HepG2 (cell line): ENCODE data around the gene NEAT1. TPM values are rescaled to one million over a fixed set of nuclear protein-coding genes. Genes with fewer than 3 reads are reported as not detected.

Source experiments
- CBX5 ChIP-seq: sonication (generic); formaldehyde crosslinking; IDR thresholded peaks from 2 replicates; pipeline ENCODE4 v1.4.0; 2020; ENCODE audit warnings: missing genetic modification reagents, borderline replicate concordance
- HBP1 ChIP-seq: IDR thresholded peaks from 2 replicates; pipeline ENCODE4 v1.6.1; 2016; ENCODE audit warnings: low read depth, control low read depth
- JARID2 ChIP-seq: sonication (generic); formaldehyde crosslinking; IDR thresholded peaks from 2 replicates; pipeline ENCODE4 v1.8.1; 2023; ENCODE audit warnings: missing genetic modification reagents, inconsistent platforms; ENCODE audit not compliant: insufficient replicate concordance
- KLF16 ChIP-seq, 2 experiments: sonication (generic) in 1 of 2; formaldehyde crosslinking in 1 of 2; IDR thresholded peaks; 2 replicates each; pipeline versions ENCODE4 v1.6.1 to v1.8.0; 2016 to 2023; ENCODE audit warnings: missing genetic modification reagents in 2 of 2, missing compliant biosample characterization in 1 of 2
- MIER3 ChIP-seq: IDR thresholded peaks from 2 replicates; pipeline ENCODE4 v1.6.1; 2016; ENCODE audit warnings: missing compliant biosample characterization, borderline replicate concordance
- NFE2 ChIP-seq: sonication (generic); formaldehyde crosslinking; IDR thresholded peaks from 2 replicates; pipeline ENCODE4 v1.4.0; 2020; ENCODE audit warnings: missing genetic modification reagents
- SIN3B ChIP-seq: fragments of 150-350 bp; IDR thresholded peaks from 2 replicates; pipeline ENCODE4 v1.6.1; 2014; ENCODE audit warnings: low read length
- SP140L ChIP-seq: sonication (generic); formaldehyde crosslinking; IDR thresholded peaks from 2 replicates; pipeline ENCODE4 v1.4.0; 2020; ENCODE audit warnings: missing genetic modification reagents, borderline replicate concordance
- TBX2 ChIP-seq: sonication (generic); formaldehyde crosslinking; IDR thresholded peaks from 2 replicates; pipeline ENCODE4 v1.5.0; 2020; ENCODE audit warnings: missing genetic modification reagents, mild to moderate bottlenecking, borderline replicate concordance
- TEAD2 ChIP-seq: sonication (generic); formaldehyde crosslinking; IDR thresholded peaks from 2 replicates; pipeline ENCODE4 v1.9.0; 2021; ENCODE audit warnings: missing genetic modification reagents
- THAP11 ChIP-seq: IDR thresholded peaks from 2 replicates; pipeline ENCODE4 v1.6.1; 2016; ENCODE audit warnings: missing biosample characterization, missing genetic modification reagents
- XBP1 ChIP-seq: sonication (generic); formaldehyde crosslinking; IDR thresholded peaks from 2 replicates; pipeline ENCODE4 v1.5.0; 2020; ENCODE audit warnings: missing genetic modification reagents
- ZKSCAN5 ChIP-seq: sonication (generic); formaldehyde crosslinking; IDR thresholded peaks from 2 replicates; pipeline ENCODE4 v1.5.1; 2020; ENCODE audit warnings: mild to moderate bottlenecking, missing genetic modification reagents
- ZNF30 ChIP-seq: sonication (generic); formaldehyde crosslinking; IDR thresholded peaks from 2 replicates; pipeline ENCODE4 v1.5.0; 2020; ENCODE audit warnings: mild to moderate bottlenecking, missing genetic modification reagents
- ZNF713 ChIP-seq: sonication (generic); formaldehyde crosslinking; IDR thresholded peaks from 2 replicates; pipeline ENCODE4 v1.4.0; 2020; ENCODE audit warnings: mild to moderate bottlenecking, missing genetic modification reagents
- ZNF720 ChIP-seq: sonication (generic); formaldehyde crosslinking; IDR thresholded peaks from 2 replicates; pipeline ENCODE4 v1.4.0; 2020; ENCODE audit warnings: missing genetic modification reagents
- polyA plus RNA-seq, 8 experiments: library from polyadenylated mRNA; depleted of rRNA in 3 of 8; stranded (reverse) in 7 of 8; unstranded in 1 of 8; fragments of >200 nt; fragmentation: Illumina TruSeq in 4 of 8; extraction: Trizol in 4 of 8; gene quantifications; 2 replicates each; pipeline versions ENCODE4 v1.2.1 to v1.2.3, GENCODE V29; 2011 to 2016; ENCODE audit warnings: low read depth in 4 of 8, missing spikeins in 1 of 8, mixed read lengths in 1 of 8; ENCODE audit not compliant: insufficient read depth in 1 of 8
- total RNA-seq, 5 experiments: library from RNA; depleted of rRNA; stranded (reverse); fragments of >200 nt; fragmentation: Illumina TruSeq; extraction: Trizol; gene quantifications; 2 replicates each; pipeline ENCODE4 v1.2.3, GENCODE V29; 2016; ENCODE audit warnings: low read depth in 1 of 5
- TF ChIP-seq, protein P1 (sequence below): sonication (generic); formaldehyde crosslinking; IDR thresholded peaks from 2 replicates; pipeline ENCODE4 v1.5.0; 2020; ENCODE audit warnings: mild to moderate bottlenecking, missing genetic modification reagents
- TF ChIP-seq, protein P2 (sequence below): sonication (generic); formaldehyde crosslinking; IDR thresholded peaks from 2 replicates; pipeline ENCODE4 v1.4.0; 2020; ENCODE audit warnings: missing genetic modification reagents
- TF ChIP-seq, protein P3 (sequence below): sonication (generic); formaldehyde crosslinking; conservative IDR thresholded peaks from 2 replicates; pipeline ENCODE4 v1.4.0; 2020; ENCODE audit warnings: missing genetic modification reagents

NEAT1 gene
- total and polyA plus RNA-seq, 2 of the 13 experiments (the other 11 are each of a cell fraction or from before 2014, with no cell fraction given): 20.5 to 41.2 TPM

DNA sequence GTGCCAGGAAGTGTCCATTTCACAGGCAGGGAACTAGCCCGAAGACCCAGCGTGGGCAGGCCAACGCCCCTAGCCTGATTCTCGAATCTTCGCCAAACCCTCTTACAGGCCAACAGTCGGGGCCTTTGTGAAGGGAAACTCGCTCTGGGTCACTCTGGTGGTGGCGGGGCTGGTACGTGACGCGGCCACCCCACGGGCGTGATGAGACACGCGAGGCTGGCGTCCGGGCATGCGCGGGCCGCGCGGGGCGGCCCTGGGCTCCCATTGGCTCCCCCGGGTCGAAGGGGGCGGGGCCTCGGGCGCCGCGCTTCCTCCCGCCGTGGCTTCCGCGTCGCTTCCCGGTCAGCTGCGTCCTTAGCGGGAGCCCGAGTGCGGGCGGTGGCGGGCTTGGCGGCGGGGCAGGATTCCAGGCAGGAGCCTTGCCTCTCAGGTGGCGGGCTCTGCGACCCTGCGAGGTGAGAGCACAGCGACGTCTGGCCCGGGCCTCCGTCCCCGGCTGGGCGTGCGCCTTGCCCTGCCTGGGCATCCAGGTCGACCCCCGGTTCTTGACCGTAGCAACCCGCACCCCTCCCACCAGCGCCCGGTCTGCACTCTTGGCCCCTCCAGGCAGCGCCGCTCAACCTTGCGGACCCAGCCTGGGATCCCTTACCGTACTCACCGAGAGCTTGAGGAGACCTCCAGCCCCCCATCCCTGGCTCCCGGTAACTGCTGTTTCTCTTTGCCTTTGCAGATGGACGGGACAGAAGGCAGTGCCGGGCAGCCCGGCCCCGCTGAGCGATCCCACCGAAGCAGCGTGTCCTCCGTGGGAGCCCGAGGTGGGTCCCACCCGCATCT is 36.1 kb upstream of the NEAT1 start, which contains the start of gene FRMD8 (continued):
- TF ChIP-seq, protein P1, sequence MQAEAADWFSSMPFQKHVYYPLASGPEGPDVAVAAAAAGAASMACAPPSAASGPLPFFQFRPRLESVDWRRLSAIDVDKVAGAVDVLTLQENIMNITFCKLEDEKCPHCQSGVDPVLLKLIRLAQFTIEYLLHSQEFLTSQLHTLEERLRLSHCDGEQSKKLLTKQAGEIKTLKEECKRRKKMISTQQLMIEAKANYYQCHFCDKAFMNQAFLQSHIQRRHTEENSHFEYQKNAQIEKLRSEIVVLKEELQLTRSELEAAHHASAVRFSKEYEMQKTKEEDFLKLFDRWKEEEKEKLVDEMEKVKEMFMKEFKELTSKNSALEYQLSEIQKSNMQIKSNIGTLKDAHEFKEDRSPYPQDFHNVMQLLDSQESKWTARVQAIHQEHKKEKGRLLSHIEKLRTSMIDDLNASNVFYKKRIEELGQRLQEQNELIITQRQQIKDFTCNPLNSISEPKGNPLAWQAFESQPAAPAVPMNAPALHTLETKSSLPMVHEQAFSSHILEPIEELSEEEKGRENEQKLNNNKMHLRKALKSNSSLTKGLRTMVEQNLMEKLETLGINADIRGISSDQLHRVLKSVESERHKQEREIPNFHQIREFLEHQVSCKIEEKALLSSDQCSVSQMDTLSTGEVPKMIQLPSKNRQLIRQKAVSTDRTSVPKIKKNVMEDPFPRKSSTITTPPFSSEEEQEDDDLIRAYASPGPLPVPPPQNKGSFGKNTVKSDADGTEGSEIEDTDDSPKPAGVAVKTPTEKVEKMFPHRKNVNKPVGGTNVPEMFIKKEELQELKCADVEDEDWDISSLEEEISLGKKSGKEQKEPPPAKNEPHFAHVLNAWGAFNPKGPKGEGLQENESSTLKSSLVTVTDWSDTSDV (CRISPR knock-in tag): no peak
- TF ChIP-seq ZKSCAN5 (no peak), NFE2 (CRISPR knock-in tag) (no peak), TBX2 (CRISPR knock-in tag) (peak; percentile 70; the same call in 1 of the 2 replicates), HBP1 (CRISPR knock-in tag) (no peak), THAP11 (CRISPR knock-in tag) (peak; percentile 53; the same call in 1 of the 2 replicates), CBX5 (CRISPR knock-in tag) (no peak), SP140L (CRISPR knock-in tag) (no peak), JARID2 (no peak), TEAD2 (no peak), KLF16 (CRISPR knock-in tag; IDR thresholded peaks at IDR 0.05) (no peak; a peak in 1 of 4 replicates), ZNF720 (CRISPR knock-in tag) (no peak), XBP1 (no peak), MIER3 (CRISPR knock-in tag) (no peak), ZNF713 (no peak), ZNF30 (CRISPR knock-in tag) (no peak), SIN3B (no peak)
- TF ChIP-seq, protein P2, sequence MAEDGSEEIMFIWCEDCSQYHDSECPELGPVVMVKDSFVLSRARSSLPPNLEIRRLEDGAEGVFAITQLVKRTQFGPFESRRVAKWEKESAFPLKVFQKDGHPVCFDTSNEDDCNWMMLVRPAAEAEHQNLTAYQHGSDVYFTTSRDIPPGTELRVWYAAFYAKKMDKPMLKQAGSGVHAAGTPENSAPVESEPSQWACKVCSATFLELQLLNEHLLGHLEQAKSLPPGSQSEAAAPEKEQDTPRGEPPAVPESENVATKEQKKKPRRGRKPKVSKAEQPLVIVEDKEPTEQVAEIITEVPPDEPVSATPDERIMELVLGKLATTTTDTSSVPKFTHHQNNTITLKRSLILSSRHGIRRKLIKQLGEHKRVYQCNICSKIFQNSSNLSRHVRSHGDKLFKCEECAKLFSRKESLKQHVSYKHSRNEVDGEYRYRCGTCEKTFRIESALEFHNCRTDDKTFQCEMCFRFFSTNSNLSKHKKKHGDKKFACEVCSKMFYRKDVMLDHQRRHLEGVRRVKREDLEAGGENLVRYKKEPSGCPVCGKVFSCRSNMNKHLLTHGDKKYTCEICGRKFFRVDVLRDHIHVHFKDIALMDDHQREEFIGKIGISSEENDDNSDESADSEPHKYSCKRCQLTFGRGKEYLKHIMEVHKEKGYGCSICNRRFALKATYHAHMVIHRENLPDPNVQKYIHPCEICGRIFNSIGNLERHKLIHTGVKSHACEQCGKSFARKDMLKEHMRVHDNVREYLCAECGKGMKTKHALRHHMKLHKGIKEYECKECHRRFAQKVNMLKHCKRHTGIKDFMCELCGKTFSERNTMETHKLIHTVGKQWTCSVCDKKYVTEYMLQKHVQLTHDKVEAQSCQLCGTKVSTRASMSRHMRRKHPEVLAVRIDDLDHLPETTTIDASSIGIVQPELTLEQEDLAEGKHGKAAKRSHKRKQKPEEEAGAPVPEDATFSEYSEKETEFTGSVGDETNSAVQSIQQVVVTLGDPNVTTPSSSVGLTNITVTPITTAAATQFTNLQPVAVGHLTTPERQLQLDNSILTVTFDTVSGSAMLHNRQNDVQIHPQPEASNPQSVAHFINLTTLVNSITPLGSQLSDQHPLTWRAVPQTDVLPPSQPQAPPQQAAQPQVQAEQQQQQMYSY: no peak
- TF ChIP-seq, protein P3, sequence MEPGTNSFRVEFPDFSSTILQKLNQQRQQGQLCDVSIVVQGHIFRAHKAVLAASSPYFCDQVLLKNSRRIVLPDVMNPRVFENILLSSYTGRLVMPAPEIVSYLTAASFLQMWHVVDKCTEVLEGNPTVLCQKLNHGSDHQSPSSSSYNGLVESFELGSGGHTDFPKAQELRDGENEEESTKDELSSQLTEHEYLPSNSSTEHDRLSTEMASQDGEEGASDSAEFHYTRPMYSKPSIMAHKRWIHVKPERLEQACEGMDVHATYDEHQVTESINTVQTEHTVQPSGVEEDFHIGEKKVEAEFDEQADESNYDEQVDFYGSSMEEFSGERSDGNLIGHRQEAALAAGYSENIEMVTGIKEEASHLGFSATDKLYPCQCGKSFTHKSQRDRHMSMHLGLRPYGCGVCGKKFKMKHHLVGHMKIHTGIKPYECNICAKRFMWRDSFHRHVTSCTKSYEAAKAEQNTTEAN (CRISPR knock-in tag): no peak
